ENCODE data around the gene NDOR1. TPM values are rescaled to one million over a fixed set of nuclear protein-coding genes. Genes with fewer than 3 reads are reported as not detected.

NDOR1 gene
- total and polyA plus RNA-seq, 2 donors (not counting 3 experiments of a cell fraction or from before 2014, with no cell fraction given) = 13.5 to 26.7 TPM

DNA sequence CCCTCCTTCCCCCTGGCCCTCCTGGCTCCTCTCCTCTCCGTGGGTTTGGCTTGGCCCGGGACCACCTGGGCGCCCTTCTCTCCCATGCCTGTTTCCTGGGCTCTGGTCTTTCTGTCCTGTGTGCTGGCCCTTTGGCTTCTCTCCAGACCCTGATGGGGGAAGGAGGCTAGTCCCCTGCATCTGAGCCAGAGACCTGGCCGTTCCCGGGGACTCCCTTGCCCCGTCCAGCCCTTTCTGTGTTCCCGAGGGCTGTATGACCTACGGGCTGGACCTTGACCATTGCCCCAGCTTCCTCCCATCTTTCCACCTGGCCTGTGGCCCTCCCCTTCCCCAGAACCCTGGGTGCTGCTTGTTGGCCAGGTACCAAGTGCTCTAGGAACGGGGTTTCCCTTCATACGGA is 58.0 kb downstream of the NDOR1 start:
- Histone ChIP-seq H3K27ac (ENCODE audit: insufficient read depth, low read depth, low read length) (no peak overlapping the region), H3K9me1 (replicated peaks; ENCODE audit: control insufficient read depth, extremely low read depth, insufficient read depth, low read length) (no peaks in the 10 kb centered on the region), H3K4me2 (ENCODE audit: insufficient read depth, low read length) (no peak overlapping the region), H3K79me2 (ENCODE audit: control insufficient read depth, insufficient read depth, low read length) (no peaks in the 10 kb centered on the region), H3K4me1 (ENCODE audit: control insufficient read depth, extremely low read depth, insufficient read depth, low read length) (peaks cover 9% of the 10 kb centered on the region), H3K9ac (replicated peaks; ENCODE audit: extremely low read depth, insufficient read depth, low read length) (no peak overlapping the region), H3K27me3 (ENCODE audit: control insufficient read depth in 2 of 2, insufficient read depth in 2 of 2, low read length in 2 of 2) (no peaks in the 10 kb centered on the region), H3K36me3 (ENCODE audit: control insufficient read depth in 2 of 2, extremely low read depth in 1 of 2, insufficient read depth in 2 of 2, low read length in 2 of 2) (peaks cover 2 to 26% of the 10 kb centered on the region in 2 experiments), H4K20me1 (replicated peaks; ENCODE audit: control insufficient read depth, extremely low read depth, insufficient read depth, low read length) (no peaks in the 10 kb centered on the region), H3K4me3 (replicated peaks in 1 of 3; ENCODE audit: insufficient read depth in 1 of 3, low read depth in 1 of 3, low read length in 3 of 3) (no peak overlapping the region), H3K9me3 (replicated peaks; ENCODE audit: control insufficient read depth, insufficient read depth, low read length) (no peaks in the 10 kb centered on the region), H2AFZ (ENCODE audit: low read depth, low read length) (no peak overlapping the region)
- DNase-seq (ENCODE audit: low read depth, low spot score) (no peak), FAIRE-seq (no peak)
- dilution Hi-C loops (cut with MboI; ENCODE audit: extremely low pct_ligation_motif_present, low sequenced_read_pairs) (no loop called here), intact Hi-C loops (cut with micrococcal nuclease) (no loop called here)
- ChIA-PET POLR2A (no interaction called here), CTCF (interaction anchor here (1.8 to 3.1 kb wide), 2 partner anchors 27 to 140 kb away, joined by 4 to 23 read pairs; no protein-coding TSS in a partner anchor)
- no TSS peak for BruUV-seq (replicated peaks)
- TF ChIP-seq POLR2AphosphoS5 (IDR thresholded peaks at IDR 0.05; ENCODE audit: insufficient read depth, low read depth, low read length) (no peak), MYC (IDR thresholded peaks at IDR 0.05; ENCODE audit: low read depth, low read length) (no peak), GATA2 (IDR thresholded peaks at IDR 0.05; ENCODE audit: insufficient read depth, insufficient read length, low read depth, low read length) (no peak), EZH2 (IDR thresholded peaks at IDR 0.05; ENCODE audit: borderline replicate concordance, low read depth, low read length, severe bottlenecking) (no peak), CTCF (IDR thresholded peaks at IDR 0.05; ENCODE audit: extremely low read depth in 1 of 2, insufficient read depth in 1 of 2, low read depth in 1 of 2, low read length in 2 of 2) (no peak), JUN (IDR thresholded peaks at IDR 0.05; ENCODE audit: borderline replicate concordance, insufficient read depth, insufficient read length, low read depth) (no peak), FOS (IDR thresholded peaks at IDR 0.05; ENCODE audit: borderline replicate concordance, insufficient read depth, low read length) (no peak), POLR2A (IDR thresholded peaks at IDR 0.05; ENCODE audit: low read depth, low read length) (no peak)
- TF ChIP-seq, protein P1, sequence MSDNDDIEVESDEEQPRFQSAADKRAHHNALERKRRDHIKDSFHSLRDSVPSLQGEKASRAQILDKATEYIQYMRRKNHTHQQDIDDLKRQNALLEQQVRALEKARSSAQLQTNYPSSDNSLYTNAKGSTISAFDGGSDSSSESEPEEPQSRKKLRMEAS (IDR thresholded peaks at IDR 0.05; ENCODE audit: insufficient read depth, insufficient read length) = no peak

Measured in endothelial cell of umbilical vein (primary cell).